Ectodermal cell (in vitro differentiated cells): ENCODE measurements around the gene TCF7L2.

ENCODE experiments used
- H3K27ac ChIP-seq: 2 replicates; pipeline ENCODE4 v1.7.0; 2013; ENCODE audit warnings: mild to moderate bottlenecking, low read depth, low read length; ENCODE audit not compliant: insufficient read depth, poor library complexity, severe bottlenecking
- H3K27me3 ChIP-seq: 2 replicates; pipeline ENCODE4 v1.7.0; 2013; ENCODE audit warnings: mild to moderate bottlenecking, low read length; ENCODE audit not compliant: insufficient read depth, control insufficient read depth, poor library complexity, severe bottlenecking
- H3K36me3 ChIP-seq: one replicate; pipeline ENCODE4 v1.7.0; 2013; ENCODE audit warnings: low read length; ENCODE audit not compliant: control insufficient read depth, insufficient read depth
- H3K4me1 ChIP-seq: one replicate; pipeline ENCODE4 v1.7.0; 2013; ENCODE audit warnings: low read length; ENCODE audit not compliant: control insufficient read depth, insufficient read depth
- H3K4me3 ChIP-seq: 2 replicates; pipeline ENCODE4 v1.7.0; 2013; ENCODE audit warnings: low read depth, low read length, control low read depth; ENCODE audit not compliant: insufficient read depth
- H3K9me3 ChIP-seq: 2 replicates; pipeline ENCODE4 v1.7.0; 2013; ENCODE audit warnings: mild to moderate bottlenecking, low read length, moderate library complexity; ENCODE audit not compliant: control insufficient read depth
- WGBS, 2 experiments: methylation state at CpG; one replicate each; pipeline ENCODE4 v1.1.7; 2013; ENCODE audit warnings: missing lambda C conversion rate in 2 of 2; 5-methylcytosine and 5-hydroxymethylcytosine counted together

TCF7L2 gene

DNA sequence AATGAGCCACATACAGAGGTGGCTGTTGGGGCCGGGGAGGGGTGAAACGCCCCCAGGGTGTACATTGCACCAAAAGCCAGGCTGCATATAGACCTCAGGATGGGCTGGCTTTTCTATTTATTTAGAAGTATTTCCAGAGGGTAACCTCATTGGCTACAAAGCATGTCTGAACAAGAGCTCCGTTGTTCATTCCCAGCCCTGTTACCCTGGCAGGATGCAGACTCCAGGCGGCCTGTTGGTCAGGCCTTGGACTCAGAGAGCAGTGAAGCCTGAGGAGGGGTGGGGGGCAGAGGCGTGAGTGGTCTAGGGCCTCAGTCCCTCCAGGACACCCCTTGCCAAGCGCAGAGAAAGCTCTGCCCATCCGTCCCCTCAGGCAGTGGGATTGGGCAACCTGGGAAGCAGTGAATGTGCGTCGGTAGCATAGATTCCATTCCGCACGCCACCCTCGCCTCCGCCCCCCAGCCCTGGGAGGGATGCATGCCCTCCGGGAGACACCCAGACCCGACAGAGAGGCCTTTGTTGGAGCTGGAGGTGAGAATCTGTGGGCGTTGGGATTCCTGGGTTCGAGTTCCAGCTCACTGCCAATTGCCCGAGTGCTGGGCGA lies 41.9 kb downstream of the TCF7L2 start:
- Histone ChIP-seq H3K27ac (no peak overlapping the region), H3K36me3 (no peaks in the 10 kb centered on the region)
- WGBS, 2 experiments = 92 to 95% methylated on average over 19 of the region's 19 CpGs

DNA sequence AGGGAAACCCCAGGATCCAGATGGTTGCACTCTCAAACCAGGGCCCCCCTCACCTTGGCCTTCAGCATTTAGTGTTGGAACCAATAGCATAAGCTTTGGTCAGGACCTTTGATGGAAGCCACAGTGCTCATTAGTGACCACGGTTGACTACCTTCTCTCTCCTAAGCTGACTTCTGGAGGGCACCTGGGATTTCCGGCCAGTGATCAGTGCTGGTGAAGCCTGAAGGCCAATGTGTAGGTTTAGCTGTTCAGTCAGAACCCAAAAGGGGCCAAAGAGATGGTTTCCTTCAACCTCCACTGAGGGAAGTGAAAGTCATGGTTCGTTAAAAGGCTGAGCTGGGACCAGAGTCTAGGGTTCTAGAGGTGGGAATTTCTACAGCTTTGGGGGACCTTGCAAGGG lies 46.4 kb downstream of the TCF7L2 start:
- Histone ChIP-seq H3K27me3 (no peaks in the 10 kb centered on the region), H3K4me3 (no peak overlapping the region), H3K4me1 (peaks cover 17% of the 10 kb centered on the region), H3K9me3 (no peaks in the 10 kb centered on the region), H3K36me3 (no peaks in the 10 kb centered on the region), H3K27ac (no peak overlapping the region)
- WGBS, 2 experiments = 96 to 98% methylated on average over 3 of the region's 3 CpGs

More for the DNA sequence above, 41.9 kb downstream of the TCF7L2 start:
- peaks cover 7% of the 10 kb centered on the region for H3K4me1 ChIP-seq
- no peak overlapping the region for H3K4me3 ChIP-seq
- H3K9me3 ChIP-seq = no peaks in the 10 kb centered on the region
- H3K27me3 ChIP-seq = no peaks in the 10 kb centered on the region

DNA sequence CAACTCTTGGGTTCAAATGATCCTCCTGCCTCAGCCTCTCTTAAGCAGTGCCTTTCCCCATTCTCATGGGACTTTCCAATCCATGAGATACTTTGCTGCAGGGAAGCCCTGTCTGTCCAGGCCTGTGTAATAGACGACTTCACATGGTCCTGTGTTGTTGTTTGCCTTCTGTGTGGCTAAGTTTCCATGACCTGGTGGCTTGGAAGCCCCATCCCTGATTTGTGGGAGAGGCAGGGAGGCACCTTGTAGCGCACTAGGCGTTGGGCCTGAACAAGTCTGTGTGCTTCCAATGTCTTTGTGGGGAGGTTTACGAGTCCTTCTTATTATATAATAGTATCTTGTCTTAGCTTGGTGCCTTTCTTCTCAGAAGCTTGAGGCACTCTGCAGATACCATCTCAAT lies 49.1 kb downstream of the TCF7L2 start:
- WGBS, 2 experiments = 96 to 98% methylated on average over 3 to 4 of the region's 4 CpGs
- Histone ChIP-seq H3K36me3 (no peaks in the 10 kb centered on the region), H3K9me3 (no peaks in the 10 kb centered on the region), H3K27me3 (no peaks in the 10 kb centered on the region), H3K27ac (no peak overlapping the region), H3K4me3 (no peak overlapping the region), H3K4me1 (peaks cover 14% of the 10 kb centered on the region)

DNA sequence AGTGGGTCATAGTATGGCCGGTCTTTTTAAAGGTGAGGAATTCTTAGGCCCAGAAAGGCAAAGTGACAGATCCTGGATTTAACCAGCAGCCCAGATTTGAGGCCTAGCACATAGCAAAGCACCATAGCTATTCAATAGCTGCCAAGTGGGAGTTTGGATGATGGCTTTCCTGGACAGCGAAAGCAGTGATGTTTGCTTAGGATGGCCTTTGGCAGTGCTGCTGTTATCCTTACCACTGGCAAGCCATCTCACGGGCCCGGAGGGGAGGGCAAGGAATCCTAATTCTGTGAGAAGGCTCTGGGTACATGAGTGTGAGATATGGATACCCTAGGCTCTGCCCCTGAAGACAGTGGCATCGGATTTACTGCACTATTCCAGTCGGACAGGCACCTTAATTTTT lies 50.4 kb downstream of the TCF7L2 start:
- Histone ChIP-seq H3K4me1 (peaks cover 11% of the 10 kb centered on the region), H3K36me3 (no peaks in the 10 kb centered on the region), H3K9me3 (no peaks in the 10 kb centered on the region), H3K27me3 (no peaks in the 10 kb centered on the region), H3K27ac (no peak overlapping the region), H3K4me3 (no peak overlapping the region)
- WGBS, 2 experiments = 97 to 99% methylated on average over 5 to 6 of the region's 6 CpGs

DNA sequence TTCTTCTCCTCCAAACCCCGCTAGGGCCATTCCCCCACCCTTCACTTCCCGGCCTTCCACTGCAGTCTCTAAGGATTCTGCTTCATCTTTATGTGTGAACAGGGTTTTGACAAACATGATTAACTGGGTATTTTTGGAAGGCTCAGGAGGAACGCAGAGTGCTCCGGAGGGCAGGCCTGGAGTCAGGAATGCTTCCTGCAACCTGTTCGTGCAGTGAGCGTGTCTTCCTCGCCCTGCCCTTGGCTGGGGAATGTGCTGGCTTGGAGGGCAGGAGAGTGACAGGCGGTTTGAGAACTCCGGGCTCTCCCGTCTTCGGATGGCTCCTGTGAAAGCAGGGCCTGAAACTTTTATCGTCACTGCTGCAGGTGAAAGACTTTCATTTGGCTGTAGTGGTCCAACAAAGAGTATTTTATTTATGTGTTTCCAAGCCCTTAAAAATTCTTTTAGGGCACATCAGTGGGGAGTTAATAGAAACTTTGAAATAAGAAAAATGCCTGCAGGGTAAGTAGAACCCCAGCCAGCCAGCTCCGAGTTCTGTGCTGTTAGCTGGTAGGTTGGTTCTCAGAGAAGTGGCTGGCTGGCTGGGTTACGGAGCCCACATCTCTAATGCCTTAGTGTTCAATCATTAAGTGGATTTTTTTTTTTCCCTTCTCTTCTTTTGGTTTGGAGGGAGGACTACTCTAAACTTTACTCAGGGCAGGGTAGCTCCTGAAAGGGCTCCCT lies 51.0 kb downstream of the TCF7L2 start:
- Histone ChIP-seq H3K36me3 (no peaks in the 10 kb centered on the region), H3K4me1 (peaks cover 11% of the 10 kb centered on the region), H3K27me3 (no peaks in the 10 kb centered on the region), H3K9me3 (no peaks in the 10 kb centered on the region), H3K4me3 (no peak overlapping the region), H3K27ac (no peak overlapping the region)
- 77 to 80% methylated on average over 14 of the region's 14 CpGs for WGBS, 2 experiments

DNA sequence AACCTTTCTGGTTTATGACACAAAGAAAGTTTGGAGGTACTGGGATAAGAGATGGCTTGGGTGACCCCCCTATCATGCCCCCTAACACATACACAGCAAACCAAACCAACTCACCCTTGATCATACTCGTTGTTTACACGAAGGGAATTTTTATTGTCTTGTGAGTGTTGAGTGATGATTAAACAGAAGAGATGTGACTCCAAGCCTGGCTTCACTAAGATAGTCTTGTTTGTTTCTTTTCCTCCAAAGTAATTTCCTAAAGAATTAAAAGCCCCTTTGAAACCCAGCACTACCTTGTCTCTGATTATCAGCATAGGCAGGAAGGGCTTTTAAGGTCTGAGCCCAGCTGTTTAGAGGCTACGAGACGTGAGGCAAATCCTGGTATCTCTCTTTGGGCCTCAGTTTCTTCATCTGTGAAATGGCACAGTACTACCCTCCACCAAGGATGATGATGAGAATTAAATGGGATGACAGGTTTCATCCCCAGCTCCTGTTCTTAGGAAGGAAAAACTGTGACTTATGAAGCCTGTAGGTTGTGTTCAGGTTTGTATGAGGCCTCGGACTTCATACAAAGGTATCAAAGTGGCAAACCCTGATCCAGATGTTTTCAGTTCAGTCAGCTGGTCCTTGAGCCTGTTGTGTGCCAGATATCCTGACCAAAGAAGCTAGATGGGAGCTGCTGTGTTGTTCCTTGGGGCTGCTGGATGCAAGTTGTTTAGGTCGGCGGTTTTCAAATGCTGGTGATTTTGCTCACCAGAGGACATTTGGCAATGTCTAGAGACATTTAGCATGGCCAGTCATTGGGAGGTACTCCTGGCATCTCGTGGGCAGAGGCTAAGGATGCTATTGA lies 51.8 kb downstream of the TCF7L2 start:
- Histone ChIP-seq H3K4me3 (no peak overlapping the region), H3K4me1 (peaks cover 11% of the 10 kb centered on the region), H3K36me3 (no peaks in the 10 kb centered on the region), H3K9me3 (no peaks in the 10 kb centered on the region), H3K27ac (no peak overlapping the region), H3K27me3 (no peaks in the 10 kb centered on the region)
- WGBS, 2 experiments = 93 to 95% methylated on average over 6 to 7 of the region's 8 CpGs

DNA sequence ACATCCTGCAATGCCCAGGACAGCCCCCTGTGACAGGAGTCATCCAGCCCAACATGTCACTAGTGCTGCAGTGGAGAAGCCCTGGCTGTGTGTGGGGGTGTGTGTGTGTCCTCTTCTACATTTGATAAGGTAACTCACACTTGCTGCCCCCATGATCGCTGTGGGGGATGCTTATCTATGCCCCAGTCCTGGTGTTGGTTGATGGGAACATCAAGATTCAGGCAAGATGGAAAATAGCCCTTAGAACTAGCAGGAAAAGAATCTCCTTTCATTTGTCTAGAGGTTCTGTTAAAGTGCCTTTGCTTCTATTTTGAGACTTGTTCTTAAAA lies 52.4 kb downstream of the TCF7L2 start:
- peaks cover 15% of the 10 kb centered on the region for H3K4me1 ChIP-seq
- H3K36me3 ChIP-seq = no peaks in the 10 kb centered on the region
- 92 to 95% methylated on average over 1 of the region's 1 CpG for WGBS, 2 experiments

DNA sequence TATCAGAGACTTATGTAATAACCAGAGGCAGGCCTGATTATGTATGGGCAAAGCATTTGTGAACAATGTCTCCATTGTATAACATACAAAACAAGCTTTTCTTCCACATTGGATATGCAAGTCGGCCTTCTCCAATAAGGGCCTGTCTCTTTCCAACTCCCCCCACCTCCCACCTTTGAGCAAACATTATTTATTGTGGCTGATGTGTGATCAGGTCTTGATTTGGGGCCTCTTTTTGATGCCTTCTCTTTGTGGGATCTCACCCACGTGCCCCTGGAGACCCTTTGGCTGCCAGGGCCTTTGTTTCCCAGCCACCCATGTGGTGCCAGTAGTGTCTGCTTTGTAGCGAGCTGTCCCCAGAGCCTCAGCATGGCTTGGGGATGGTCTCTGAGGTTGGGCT lies 53.0 kb downstream of the TCF7L2 start:
- H3K4me1 ChIP-seq = peaks cover 15% of the 10 kb centered on the region
- WGBS, 2 experiments = 84 to 85% methylated on average over 3 of the region's 3 CpGs
- H3K36me3 ChIP-seq = no peaks in the 10 kb centered on the region
- H3K27ac ChIP-seq = no peak overlapping the region
- no peaks in the 10 kb centered on the region for H3K9me3 ChIP-seq
- no peaks in the 10 kb centered on the region for H3K27me3 ChIP-seq
- H3K4me3 ChIP-seq = no peak overlapping the region

More for the DNA sequence above, 52.4 kb downstream of the TCF7L2 start:
- Histone ChIP-seq H3K4me3 (no peak overlapping the region), H3K9me3 (no peaks in the 10 kb centered on the region), H3K27me3 (no peaks in the 10 kb centered on the region), H3K27ac (no peak overlapping the region)

DNA sequence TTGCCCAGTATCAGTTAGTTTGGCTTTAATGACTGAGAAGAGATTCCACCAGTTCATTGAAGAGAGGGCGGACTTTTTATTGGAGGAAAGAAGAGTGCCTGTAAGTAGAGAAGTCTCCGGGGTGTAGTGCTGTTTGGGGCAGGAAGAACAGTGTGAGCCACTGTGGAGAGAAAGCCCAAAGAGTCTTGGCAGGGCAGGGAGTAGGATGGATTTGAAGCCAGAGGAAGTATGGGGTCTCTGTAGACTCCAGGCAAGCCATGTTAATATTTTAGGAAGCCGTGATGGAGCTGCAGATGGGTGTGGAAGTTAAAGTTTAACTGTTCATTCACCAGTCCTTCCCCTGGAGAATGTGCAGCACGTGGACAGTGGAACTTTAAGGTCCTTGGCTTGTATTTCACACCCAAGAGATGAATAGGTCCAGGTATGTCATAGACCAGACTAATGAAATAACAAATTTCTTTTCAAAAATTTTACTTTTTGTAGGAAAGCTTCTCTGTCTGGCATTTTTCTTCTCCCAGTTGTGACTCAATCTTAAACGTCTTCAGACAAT lies 54.1 kb downstream of the TCF7L2 start:
- Histone ChIP-seq H3K36me3 (no peaks in the 10 kb centered on the region), H3K27ac (no peak overlapping the region), H3K4me3 (no peak overlapping the region), H3K27me3 (no peaks in the 10 kb centered on the region), H3K9me3 (no peaks in the 10 kb centered on the region), H3K4me1 (peaks cover 15% of the 10 kb centered on the region)
- 93 to 94% methylated on average over 5 of the region's 5 CpGs for WGBS, 2 experiments

DNA sequence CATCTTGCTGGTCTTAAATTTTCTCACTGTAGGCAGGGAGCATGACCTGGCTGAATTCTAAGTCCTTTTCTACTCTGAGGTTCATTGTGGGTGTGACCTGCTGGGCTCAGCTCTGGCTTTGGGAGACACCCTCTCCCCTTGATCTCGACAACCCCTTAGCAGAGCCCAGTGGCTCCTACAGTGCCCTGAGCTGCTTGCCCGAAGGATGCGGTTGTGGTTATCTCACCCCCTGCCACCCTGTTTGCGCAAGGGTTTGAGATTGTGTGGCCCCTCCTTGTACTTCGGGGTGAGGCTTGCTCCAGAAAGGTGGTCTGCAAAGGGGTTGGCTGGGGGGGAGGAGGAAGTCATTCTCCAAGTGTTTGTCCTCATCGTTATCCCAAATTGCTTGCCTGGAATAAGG lies 55.3 kb downstream of the TCF7L2 start:
- peaks cover 14% of the 10 kb centered on the region for H3K4me1 ChIP-seq
- no peak overlapping the region for H3K4me3 ChIP-seq
- 89 to 90% methylated on average over 6 of the region's 6 CpGs for WGBS, 2 experiments
- H3K36me3 ChIP-seq = no peaks in the 10 kb centered on the region
- H3K27me3 ChIP-seq = no peaks in the 10 kb centered on the region
- no peak overlapping the region for H3K27ac ChIP-seq
- H3K9me3 ChIP-seq = no peaks in the 10 kb centered on the region
